ENCODE data around the gene ARID3A.
"Not testable (repeated sequence)": the region's sequence is repeated elsewhere in the genome, so short reads cannot be mapped to it uniquely, and the experiment has no call there.

The ARID3A gene

GRCh38 chr19:947707-948539 is 22.1 kb downstream of the ARID3A start:
- DNase-seq (ENCODE audit: low read depth): no peak

GRCh38 chr19:948842-949496 is 23.1 kb downstream of the ARID3A start:
- DNase-seq (ENCODE audit: low read depth): no peak

GRCh38 chr19:950352-951066 is 24.7 kb downstream of the ARID3A start:
- DNase-seq (ENCODE audit: low read depth): no peak

- DNase-seq (ENCODE audit: low read depth): no peak
Measured at GRCh38 chr19:952049-952679, 26.3 kb downstream of the ARID3A start.

GRCh38 chr19:952680-953444 is 27.0 kb downstream of the ARID3A start:
- no peak for DNase-seq (ENCODE audit: low read depth)

- DNase-seq (ENCODE audit: low read depth): no peak
Measured at GRCh38 chr19:953445-954271, 27.8 kb downstream of the ARID3A start.

- DNase-seq (ENCODE audit: low read depth): no peak
Measured at GRCh38 chr19:954272-954671, 28.4 kb downstream of the ARID3A start.

- DNase-seq (ENCODE audit: low read depth): no peak
Measured at GRCh38 chr19:954672-955494, 29.0 kb downstream of the ARID3A start.

GRCh38 chr19:955803-956765 is 30.2 kb downstream of the ARID3A start:
- no peak for DNase-seq (ENCODE audit: low read depth)

- DNase-seq (ENCODE audit: low read depth): no peak
Measured at GRCh38 chr19:956766-957440, 31.1 kb downstream of the ARID3A start.

GRCh38 chr19:957578-957977 is 31.7 kb downstream of the ARID3A start:
- DNase-seq (ENCODE audit: low read depth): not testable (repeated sequence)

GRCh38 chr19:958967-959855 is 33.4 kb downstream of the ARID3A start:
- DNase-seq (ENCODE audit: low read depth): peak; percentile 19

- no peak for DNase-seq (ENCODE audit: low read depth)
Measured at GRCh38 chr19:960020-960419, 34.2 kb downstream of the ARID3A start.

GRCh38 chr19:960601-960938 is 34.7 kb downstream of the ARID3A start:
- DNase-seq (ENCODE audit: low read depth): no peak

GRCh38 chr19:961866-962620 is 36.2 kb downstream of the ARID3A start:
- DNase-seq (ENCODE audit: low read depth): no peak

- DNase-seq (ENCODE audit: low read depth): no peak
Measured at GRCh38 chr19:962683-963400, 37.0 kb downstream of the ARID3A start.
